HG02588 (cell line): ENCODE results near the gene OR1I1.
"Not testable (repeated sequence)": the region's sequence is repeated elsewhere in the genome, so short reads cannot be mapped to it uniquely, and the experiment has no call there.

Source experiments
- ATAC-seq: cut with Tn5 transposase; IDR thresholded peaks from one replicate; pipeline ENCODE4 v1.9.1; 2021; ENCODE audit warnings: mild to moderate bottlenecking, moderate library complexity; ENCODE audit not compliant: unreplicated experiment

Gene OR1I1, protein sequence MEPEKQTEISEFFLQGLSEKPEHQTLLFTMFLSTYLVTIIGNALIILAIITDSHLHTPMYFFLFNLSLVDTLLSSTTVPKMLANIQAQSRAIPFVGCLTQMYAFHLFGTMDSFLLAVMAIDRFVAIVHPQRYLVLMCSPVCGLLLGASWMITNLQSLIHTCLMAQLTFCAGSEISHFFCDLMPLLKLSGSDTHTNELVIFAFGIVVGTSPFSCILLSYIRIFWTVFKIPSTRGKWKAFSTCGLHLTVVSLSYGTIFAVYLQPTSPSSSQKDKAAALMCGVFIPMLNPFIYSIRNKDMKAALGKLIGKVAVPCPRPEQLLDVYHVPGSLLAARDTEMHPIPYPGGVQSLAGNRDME

GRCh38 chr19:15081911-15082310 lies at the start of gene OR1I1:
TSS of gene OR1I1 (plus strand) at chr19:15082211. CDS start at chr19:15087066, 4,855 bp downstream.
- ATAC-seq: no peak

GRCh38 chr19:15035795-15036311 lies 46.2 kb upstream of the OR1I1 start:
- no peak for ATAC-seq

- ATAC-seq: no peak
Measured at GRCh38 chr19:15037586-15037985, 44.4 kb upstream of the OR1I1 start.

- no peak for ATAC-seq
Measured at GRCh38 chr19:15038294-15038693, 43.7 kb upstream of the OR1I1 start.

GRCh38 chr19:15042003-15042402 lies 40.0 kb upstream of the OR1I1 start:
- ATAC-seq: no peak

DNA sequence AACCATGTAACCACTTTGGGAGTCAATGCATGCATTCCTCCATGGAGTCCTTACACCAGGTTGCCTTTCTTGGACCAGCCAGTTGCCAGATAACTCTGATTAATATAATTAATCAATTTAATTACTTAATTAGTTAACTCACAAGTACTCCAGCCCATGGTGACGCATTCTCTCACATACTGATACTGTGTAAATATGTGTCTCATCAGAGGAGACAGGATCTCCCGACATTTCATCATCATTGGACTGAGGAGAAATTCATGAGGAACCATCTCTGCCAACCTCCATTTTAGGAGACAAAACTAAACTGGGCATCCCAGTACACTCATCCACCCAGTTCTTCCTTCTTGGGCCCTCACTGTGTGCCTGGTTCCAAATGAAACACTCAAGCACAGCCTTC lies 39.2 kb upstream of the OR1I1 start:
- ATAC-seq: no peak

GRCh38 chr19:15045506-15045905 lies 36.5 kb upstream of the OR1I1 start:
- ATAC-seq: no peak

GRCh38 chr19:15047680-15048079 lies 34.3 kb upstream of the OR1I1 start:
- ATAC-seq: no peak

DNA sequence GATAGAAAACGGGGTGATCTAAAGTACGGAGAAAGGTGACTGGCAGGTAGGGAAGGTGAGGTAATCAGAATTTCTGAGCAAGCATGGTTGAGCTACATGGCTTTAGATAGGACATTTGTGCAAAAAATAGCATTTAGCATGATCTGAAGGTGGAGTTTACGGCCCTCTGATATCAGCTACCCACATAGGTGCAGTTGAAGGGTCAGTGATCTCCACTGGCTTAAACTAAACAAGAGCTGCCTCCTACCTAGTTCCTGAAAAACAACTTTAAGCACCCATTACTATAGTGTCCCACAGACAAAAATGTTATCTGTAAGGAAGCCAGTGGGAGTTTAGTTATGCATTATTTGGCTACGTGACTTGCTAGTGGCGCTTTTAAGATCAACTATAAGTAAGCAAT lies 33.9 kb upstream of the OR1I1 start:
- no peak for ATAC-seq

- no peak for ATAC-seq
Measured at GRCh38 chr19:15048885-15049541, 33.0 kb upstream of the OR1I1 start, which contains the start of gene CASP14. TSS of gene CASP14 (plus strand) at chr19:15049480. CDS start at chr19:15052252, 2,772 bp downstream.

- no peak for ATAC-seq
Measured at GRCh38 chr19:15050639-15051038, 31.4 kb upstream of the OR1I1 start.

DNA sequence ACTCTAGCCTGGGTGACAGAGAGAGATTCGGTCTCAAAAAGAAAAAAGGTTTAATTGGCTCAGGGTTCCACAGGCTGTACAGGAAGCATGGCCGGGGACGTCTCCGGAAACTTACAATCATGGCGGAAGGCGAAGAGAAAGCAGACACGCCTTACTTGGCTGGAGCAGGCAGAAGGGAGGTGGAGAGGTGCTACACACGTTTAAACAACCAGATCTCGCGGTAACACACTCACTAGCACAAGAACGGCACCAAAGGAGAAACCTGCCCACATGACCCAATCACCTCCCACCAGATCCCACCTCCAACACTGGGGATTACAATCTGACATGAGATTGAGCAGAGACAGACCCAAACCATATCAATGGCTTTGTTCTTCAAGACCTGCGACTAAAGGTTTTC lies 20.0 kb upstream of the OR1I1 start:
- ATAC-seq: no peak

DNA sequence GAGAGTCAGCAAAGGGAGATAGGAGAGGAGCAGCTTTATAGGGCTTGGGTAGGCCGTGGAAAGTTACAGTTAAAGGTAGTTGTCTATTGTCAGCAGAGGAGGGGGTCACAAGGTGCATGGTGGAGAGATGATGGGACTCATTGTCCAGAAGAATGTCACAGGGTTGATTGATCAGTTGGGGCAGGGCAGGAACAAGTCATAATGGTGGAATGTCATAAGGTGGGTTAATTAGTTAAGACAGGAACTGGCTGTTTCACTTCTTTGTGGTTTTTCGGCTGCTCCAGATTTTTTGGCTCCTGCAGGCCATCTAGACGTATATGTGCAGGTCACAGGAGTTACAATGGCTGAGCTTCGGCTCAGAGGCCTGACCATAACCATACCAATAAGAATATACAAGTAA lies 11.6 kb upstream of the OR1I1 start:
- ATAC-seq: not testable (repeated sequence)

DNA sequence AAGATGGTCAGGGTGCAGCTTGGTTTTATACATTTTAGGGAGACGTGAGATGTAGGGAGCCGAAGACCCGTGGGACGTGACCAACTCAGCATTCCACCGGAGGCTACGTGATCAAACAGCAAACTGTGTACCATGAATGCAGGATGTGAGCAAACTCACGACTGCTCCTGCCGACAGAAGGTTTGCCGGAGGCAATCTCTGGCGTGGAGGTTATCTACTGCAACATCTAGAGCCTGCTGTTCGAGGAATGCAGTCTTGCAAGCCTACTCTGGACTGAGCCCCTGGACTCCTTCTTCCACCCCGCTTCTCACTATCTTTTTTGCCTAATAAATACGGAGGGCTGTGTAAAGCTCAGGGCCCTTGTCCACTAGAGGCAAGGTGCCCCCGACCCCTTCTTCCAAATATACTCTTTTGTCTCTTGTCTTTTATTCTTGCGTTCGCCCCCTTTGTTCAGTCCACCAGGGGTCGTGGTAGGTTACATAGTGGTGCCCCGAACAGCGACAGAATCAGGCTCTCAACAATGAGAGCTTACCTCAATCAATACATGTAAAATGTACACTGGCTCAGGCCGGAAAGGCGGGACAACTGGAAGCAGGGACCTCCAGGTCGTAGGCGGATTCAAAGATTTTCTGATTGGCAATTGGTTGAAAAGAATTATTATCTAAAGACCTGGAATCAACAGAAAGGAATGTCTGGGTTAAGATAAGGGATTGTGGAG lies 8.9 kb upstream of the OR1I1 start:
- no peak for ATAC-seq

DNA sequence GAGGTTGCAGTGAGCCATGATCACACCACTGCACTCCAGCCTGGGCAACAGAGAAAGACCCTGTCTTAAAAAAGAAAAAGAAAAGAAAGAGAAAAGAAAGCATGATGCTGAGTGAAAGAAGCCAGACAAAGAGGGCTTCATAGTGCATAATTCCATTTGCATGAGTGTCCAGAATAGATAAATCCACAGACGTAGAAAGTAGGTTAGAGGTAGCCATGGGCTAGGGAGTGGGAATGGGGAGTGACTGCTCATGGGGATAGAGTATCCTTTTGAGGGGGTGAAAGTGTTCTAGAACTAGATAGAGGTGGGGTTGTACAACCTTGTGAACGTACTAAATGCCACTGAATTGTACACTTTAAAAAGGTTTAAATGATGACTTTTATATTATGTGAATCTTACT lies 7.6 kb upstream of the OR1I1 start:
- no peak for ATAC-seq

- no peak for ATAC-seq
Measured at GRCh38 chr19:15075806-15076205, 6.2 kb upstream of the OR1I1 start.

DNA sequence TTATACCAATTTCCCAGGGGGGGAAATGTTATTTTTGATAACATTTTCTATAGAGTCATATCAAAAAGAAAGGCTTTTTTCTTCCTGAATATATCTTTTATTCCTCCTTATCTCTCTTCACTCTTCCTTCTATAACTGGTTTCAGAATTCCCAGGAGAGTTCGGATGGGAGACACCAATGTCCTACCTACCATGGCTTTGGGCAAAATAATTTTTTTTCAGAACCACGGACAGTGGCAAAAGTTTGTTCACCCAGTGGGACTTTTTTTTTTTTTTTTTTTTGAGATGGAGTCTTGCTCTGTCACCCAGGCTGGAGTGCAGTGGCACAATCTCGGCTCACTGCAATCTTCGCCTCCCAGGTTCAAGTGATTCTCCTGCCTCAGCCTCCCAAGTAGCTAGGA lies 2.0 kb upstream of the OR1I1 start:
- not testable (repeated sequence) for ATAC-seq

DNA sequence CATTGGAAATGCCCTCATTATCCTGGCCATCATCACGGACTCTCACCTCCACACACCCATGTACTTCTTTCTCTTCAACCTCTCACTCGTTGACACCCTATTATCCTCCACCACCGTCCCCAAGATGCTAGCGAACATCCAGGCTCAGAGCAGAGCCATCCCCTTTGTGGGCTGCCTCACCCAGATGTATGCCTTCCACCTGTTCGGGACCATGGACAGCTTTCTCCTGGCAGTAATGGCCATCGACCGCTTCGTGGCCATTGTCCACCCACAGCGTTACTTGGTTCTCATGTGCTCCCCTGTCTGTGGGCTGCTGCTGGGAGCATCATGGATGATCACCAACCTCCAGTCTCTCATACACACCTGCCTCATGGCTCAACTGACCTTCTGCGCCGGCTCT lies 5.2 kb downstream of the OR1I1 start:
- no peak for ATAC-seq

DNA sequence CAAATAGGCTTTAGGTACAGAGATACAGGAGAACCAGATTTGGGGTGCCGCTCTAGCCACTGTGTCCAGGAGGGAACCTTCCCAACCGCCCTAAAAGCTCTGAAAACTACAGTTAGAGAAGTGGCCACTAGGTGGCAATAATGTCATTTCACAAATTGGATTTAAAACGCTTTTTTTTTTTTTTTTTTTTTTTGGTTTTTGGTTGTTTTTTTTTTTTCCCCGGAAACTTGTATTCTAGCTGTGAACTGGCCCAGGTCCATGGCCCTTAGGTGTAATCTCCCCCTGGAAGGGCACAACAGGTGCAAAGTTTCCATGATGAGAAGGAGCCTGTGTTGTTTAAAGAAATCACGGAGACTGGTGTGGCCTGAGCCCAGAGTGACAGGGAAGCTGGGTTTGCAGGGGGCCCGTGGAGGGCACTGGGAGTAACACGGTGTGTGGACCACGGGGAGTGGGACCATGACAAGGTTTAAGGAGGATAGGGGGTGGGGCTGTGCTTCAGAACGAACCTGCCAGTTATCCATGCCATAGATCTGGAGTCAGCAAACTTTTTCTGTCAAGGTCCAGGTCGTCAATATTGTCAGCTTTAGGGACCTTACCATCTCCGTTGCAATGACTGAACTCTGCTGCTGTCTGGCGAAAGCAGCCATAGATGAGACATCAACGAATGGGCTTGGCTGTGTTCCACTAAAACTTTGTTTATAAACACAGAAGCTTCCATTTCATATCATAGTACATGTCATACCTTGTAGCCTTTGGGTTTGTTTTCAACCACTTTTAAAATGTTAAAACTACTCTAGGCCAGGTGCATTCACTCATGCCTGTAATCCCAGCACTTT lies 10.1 kb downstream of the OR1I1 start:
- no peak for ATAC-seq

DNA sequence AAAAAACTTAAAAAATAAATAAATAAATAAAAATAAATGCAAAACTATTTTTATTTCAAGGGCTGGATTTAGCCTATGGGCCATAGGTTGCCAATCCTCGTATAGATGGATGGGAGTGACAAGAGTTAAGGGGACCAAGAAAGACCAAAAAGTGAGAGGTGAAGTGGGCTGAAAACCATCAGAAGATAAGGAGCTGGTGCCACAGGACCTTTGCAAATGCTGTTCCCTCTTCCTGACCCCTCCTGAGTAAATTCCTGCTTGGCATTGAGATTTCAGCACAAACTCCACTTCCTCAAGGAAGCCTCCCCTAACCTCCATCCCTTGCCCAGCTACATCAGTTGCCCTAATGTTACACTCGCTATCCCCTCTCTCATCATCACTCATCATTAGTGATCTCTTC lies 11.0 kb downstream of the OR1I1 start:
- no peak for ATAC-seq

DNA sequence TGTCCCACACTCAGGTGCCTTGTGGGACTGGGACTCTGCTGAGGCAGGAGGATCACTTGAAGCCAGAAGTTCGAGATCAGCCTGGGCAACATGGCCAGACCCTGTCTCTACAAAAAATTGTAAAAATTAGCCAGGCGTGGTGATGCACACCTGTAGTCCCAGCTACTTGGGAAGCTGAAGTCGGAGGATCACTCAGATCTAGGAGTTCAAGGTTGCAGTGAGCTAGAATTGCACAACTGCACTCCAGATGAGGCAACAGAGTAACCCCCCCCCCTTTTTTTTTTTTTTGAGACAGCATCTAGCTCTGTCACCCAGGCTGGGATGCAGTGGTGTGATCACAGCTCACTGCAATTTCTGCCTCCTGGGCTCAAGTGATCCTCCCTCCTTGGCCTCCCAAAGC lies 14.2 kb downstream of the OR1I1 start:
- no peak for ATAC-seq
